Esophagus squamous epithelium (tissue), 5 donors: ENCODE results near the gene WWOX. TPM values are rescaled to one million over a fixed set of nuclear protein-coding genes. Genes with fewer than 3 reads are reported as not detected.
A peak's percentile ranks its signal among the peaks of the same experiment; 100 is the strongest.

Experiments used
- DNase-seq: peaks from one replicate; lab custom pipeline; 2025; lab: John Stamatoyannopoulos, UW
- H3K27ac ChIP-seq, 4 donors: fragments of 200-600 bp; sonication (generic); one replicate each; pipeline ENCODE4 v1.5.1; 2016 to 2019; ENCODE audit warnings: mild to moderate bottlenecking in 1 of 4
- H3K27me3 ChIP-seq, 4 donors: fragments of 200-600 bp; sonication (generic); 1 replicate in 3 of 4; 2 replicates in 1 of 4; pipeline versions ENCODE4 v1.5.1 to v1.6.0; 2017 to 2021; ENCODE audit warnings: antibody characterized with exemption in 1 of 4
- H3K36me3 ChIP-seq, 3 donors: fragments of 200-600 bp; sonication (generic); one replicate each; pipeline ENCODE4 v1.5.1; 2016 to 2019
- H3K4me1 ChIP-seq, 3 donors: fragments of 200-600 bp; sonication (generic); one replicate each; pipeline ENCODE4 v1.5.1; 2017 to 2019
- H3K4me3 ChIP-seq, 4 donors: fragments of 200-600 bp; sonication (generic); 1 replicate in 3 of 4; 2 replicates in 1 of 4; pipeline ENCODE4 v1.5.1; 2016 to 2019; ENCODE audit warnings: mild to moderate bottlenecking in 2 of 4, moderate library complexity in 1 of 4
- H3K9me3 ChIP-seq, 3 donors: fragments of 200-600 bp; sonication (generic); one replicate each; pipeline ENCODE4 v1.5.1; 2016 to 2019
- CTCF ChIP-seq, 6 experiments: fragments of 450-650 bp in 4 of 6; fragments of 200-600 bp in 2 of 6; sonication (generic) in 2 of 6; IDR thresholded peaks; one replicate each; pipeline ENCODE4 v1.5.1; 2016 to 2019; ENCODE audit warnings: antibody characterized with exemption in 6 of 6, mild to moderate bottlenecking in 4 of 6, moderate library complexity in 4 of 6
- POLR2A ChIP-seq, 4 donors: fragments of 450-650 bp; IDR thresholded peaks; one replicate each; pipeline ENCODE4 v1.6.1; 2017; ENCODE audit warnings: antibody characterized with exemption in 4 of 4, mild to moderate bottlenecking in 4 of 4, moderate library complexity in 3 of 4
- WGBS, 2 donors: methylation state at CpG; one replicate each; pipeline ENCODE4 v1.1.5; 2018; 5-methylcytosine and 5-hydroxymethylcytosine counted together
- intact Hi-C: fragments of 100-400 bp; cut with DNase I; formaldehyde crosslinking; loops from one replicate; pipeline ENCODE4 v1.15.0; 2022
- total RNA-seq, 4 donors: library from RNA; depleted of rRNA; stranded (reverse); fragments of >200 nt; gene quantifications; one replicate each; pipeline ENCODE4 v1.1.0, GENCODE V29; 2016
- donor health status: DM: yes; HTN: yes; CAD: no.

Gene WWOX
- total RNA-seq, 4 donors from 2014 or later: 20.9 to 31.1 (median 27.5) TPM

GRCh38 chr16:78749745-78750268 lies 650.4 kb downstream of the WWOX start:
- 49% methylated on average over 4 of the region's 4 CpGs for WGBS, 2 donors
- Histone ChIP-seq H3K27ac (no peak overlapping the region), H3K4me1 (peaks cover 0 to 39% (median 4%) of the 10 kb centered on the region in 3 donors), H3K27me3 (no peaks in the 10 kb centered on the region), H3K9me3 (no peaks in the 10 kb centered on the region), H3K4me3 (no peak overlapping the region), H3K36me3 (no peaks in the 10 kb centered on the region)
- TF ChIP-seq CTCF (IDR thresholded peaks at IDR 0.05): no peak
- no peak for DNase-seq
- intact Hi-C loops: no loop called here

GRCh38 chr16:78750611-78751010 lies 651.2 kb downstream of the WWOX start:
- no peak overlapping the region for H3K27ac ChIP-seq
- TF ChIP-seq CTCF (IDR thresholded peaks at IDR 0.05): no peak
- TF ChIP-seq POLR2A (IDR thresholded peaks at IDR 0.05): no peak
- WGBS, 2 donors: 91 to 96% methylated on average over 8 of the region's 8 CpGs
- no peaks in the 10 kb centered on the region for H3K36me3 ChIP-seq
- DNase-seq: no peak
- H3K9me3 ChIP-seq: no peaks in the 10 kb centered on the region
- intact Hi-C loops: no loop called here
- H3K4me3 ChIP-seq: no peak overlapping the region
- H3K4me1 ChIP-seq: peaks cover 4 to 36% (median 4%) of the 10 kb centered on the region in 3 donors
- no peaks in the 10 kb centered on the region for H3K27me3 ChIP-seq

- Histone ChIP-seq H3K9me3 (no peaks in the 10 kb centered on the region), H3K27ac (no peak overlapping the region), H3K4me3 (no peak overlapping the region), H3K4me1 (peaks cover 4 to 39% (median 4%) of the 10 kb centered on the region in 3 donors), H3K27me3 (no peaks in the 10 kb centered on the region), H3K36me3 (no peaks in the 10 kb centered on the region)
- no peak for TF ChIP-seq CTCF (IDR thresholded peaks at IDR 0.05)
- TF ChIP-seq POLR2A (IDR thresholded peaks at IDR 0.05): no peak
- WGBS, 2 donors: 84 to 85% methylated on average over 3 of the region's 3 CpGs
- no peak for DNase-seq
- intact Hi-C loops: no loop called here
Measured at GRCh38 chr16:78751601-78752000, 652.1 kb downstream of the WWOX start.

GRCh38 chr16:78754713-78755112 lies 655.3 kb downstream of the WWOX start:
- H3K27me3 ChIP-seq: no peaks in the 10 kb centered on the region
- H3K36me3 ChIP-seq: no peaks in the 10 kb centered on the region
- H3K27ac ChIP-seq: no peak overlapping the region
- H3K9me3 ChIP-seq: no peaks in the 10 kb centered on the region
- H3K4me1 ChIP-seq: peaks cover 0 to 18% (median 4%) of the 10 kb centered on the region in 3 donors
- DNase-seq: no peak
- WGBS, 2 donors: 90 to 91% methylated on average over 5 of the region's 5 CpGs
- no peak for TF ChIP-seq POLR2A (IDR thresholded peaks at IDR 0.05)
- TF ChIP-seq CTCF (IDR thresholded peaks at IDR 0.05): no peak
- H3K4me3 ChIP-seq: no peak overlapping the region
- intact Hi-C loops: no loop called here

- DNase-seq: no peak
- intact Hi-C loops: no loop called here
- 50 to 63% methylated on average over 8 of the region's 8 CpGs for WGBS, 2 donors
- Histone ChIP-seq H3K27me3 (no peaks in the 10 kb centered on the region), H3K27ac (peak overlapping the region in 1 of 4 donors; percentile 4), H3K4me1 (peaks cover 0 to 13% (median 4%) of the 10 kb centered on the region in 3 donors), H3K4me3 (no peak overlapping the region), H3K36me3 (no peaks in the 10 kb centered on the region), H3K9me3 (no peaks in the 10 kb centered on the region)
- TF ChIP-seq CTCF (IDR thresholded peaks at IDR 0.05) (no peak), POLR2A (IDR thresholded peaks at IDR 0.05) (no peak)
Measured at GRCh38 chr16:78755751-78756661, 656.6 kb downstream of the WWOX start.
